IPS-18c (cell line): ENCODE results near the gene SRMS.

ENCODE experiments used
- H3K4me3 ChIP-seq: 2 replicates; pipeline ENCODE4 v1.7.0; 2013; ENCODE audit warnings: low read depth, mild to moderate bottlenecking, low read length, moderate library complexity; ENCODE audit not compliant: insufficient read depth
- H3K9me3 ChIP-seq: one replicate; pipeline ENCODE4 v1.6.1; 2013; ENCODE audit warnings: mild to moderate bottlenecking, low read length, moderate library complexity; ENCODE audit not compliant: control insufficient read depth, insufficient read depth

SRMS gene

DNA sequence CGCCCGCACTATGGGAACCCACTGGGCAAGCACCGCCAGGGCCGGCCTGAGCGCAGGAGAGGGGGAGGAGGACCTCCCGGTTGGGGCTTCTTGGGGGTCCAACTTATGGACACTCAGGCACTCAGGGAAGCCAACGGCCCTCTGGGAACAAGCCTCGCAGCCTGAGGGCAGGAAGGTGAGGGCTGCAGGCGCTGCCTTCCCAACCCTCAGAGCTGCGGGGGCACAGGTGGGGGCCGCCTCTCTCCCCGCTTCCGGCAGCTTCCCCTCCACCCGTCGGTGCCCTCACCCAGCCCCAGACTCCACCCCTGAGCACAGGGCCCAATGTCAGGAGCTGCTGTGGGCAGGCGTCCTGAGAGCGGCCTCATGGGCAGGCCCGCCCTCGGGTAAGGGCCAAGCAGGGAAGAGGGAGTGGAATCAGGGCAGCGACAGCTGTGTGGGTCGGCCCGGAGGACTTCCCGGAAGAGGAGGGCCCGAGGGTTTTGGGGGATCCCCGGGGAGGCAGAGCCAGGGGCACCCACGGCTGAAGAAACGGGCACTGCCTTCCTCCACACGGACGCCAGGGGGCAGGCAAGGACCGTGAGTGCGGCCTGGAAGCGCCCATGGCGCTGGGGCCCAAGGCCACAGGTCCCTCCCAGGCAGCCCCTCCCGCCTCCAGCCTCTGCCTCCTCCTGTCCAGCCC is 9.9 kb downstream of the SRMS start:
- H3K9me3 ChIP-seq: no peaks in the 10 kb centered on the region
- peak overlapping the region; percentile 2 for H3K4me3 ChIP-seq

DNA sequence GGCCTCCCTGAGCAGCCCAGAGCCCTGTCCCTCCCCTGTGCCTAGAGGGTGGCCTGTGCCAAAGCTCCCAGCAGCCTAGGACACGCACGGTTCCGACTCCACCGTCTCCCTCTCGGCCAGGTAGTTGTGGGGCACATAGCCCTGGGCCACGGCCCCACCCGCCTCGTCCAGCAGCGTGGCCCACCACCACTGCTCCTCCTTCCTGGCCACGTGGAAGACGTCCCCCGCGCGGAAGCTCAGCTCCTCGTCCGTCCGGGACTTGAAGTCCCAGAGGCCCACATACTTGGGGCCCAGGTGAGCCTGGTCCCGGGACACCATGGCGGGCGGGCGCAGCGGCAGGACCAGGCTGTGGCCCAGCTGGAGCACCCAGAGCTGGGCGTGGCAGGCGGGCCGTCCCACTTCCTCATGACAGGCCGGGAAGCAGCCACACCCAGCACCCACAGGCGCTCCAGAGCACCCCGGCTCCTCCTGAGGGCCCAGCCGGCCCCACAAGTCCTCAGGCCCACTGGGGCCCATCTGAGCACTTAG is 10.5 kb downstream of the SRMS start, which contains the start of gene PTK6:
PTK6 (minus strand) TSS at position 380 of the 528 bp plus-strand sequence; CDS start at position 318, 62 bp downstream.
- H3K4me3 ChIP-seq: peak within 1 kb of the TSS; percentile 2
- H3K9me3 ChIP-seq: no peaks in the 10 kb centered on the region

DNA sequence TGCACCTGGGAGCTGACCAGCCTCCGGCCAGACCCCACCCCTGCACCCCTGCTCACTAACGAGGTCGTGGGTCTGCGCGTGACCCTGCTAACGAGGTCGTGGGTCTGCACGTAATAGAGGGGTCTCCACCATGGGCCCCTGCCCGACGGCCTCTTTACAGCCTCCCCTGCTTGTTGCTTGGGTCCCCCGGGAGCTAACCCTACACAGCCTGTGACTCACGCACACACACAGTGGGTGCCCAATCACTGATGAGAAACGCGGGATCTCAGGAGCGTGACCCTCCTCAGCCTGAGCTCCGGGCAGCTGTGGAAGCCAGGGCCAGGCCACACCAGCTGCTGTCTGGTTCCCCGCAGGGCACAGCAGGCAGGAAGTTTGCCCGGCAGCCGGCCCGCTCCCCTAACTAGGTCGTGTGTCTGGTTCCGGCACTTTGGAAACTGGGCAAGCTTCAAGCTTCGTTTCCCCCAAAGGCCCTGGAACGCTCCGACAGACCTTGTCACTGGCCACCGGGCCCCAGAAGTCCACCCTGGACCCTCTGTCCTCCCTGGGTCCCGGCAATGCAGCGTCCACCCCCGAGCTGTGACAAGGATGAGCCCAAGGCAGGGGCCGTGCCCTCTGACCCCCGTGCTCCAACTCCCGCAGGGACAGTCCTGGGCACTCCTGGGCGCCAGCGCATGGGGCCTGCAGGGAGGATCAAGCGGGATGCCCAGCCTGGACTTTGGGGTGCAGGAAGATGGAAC is 11.1 kb downstream of the SRMS start:
- H3K4me3 ChIP-seq: no peak overlapping the region
- no peaks in the 10 kb centered on the region for H3K9me3 ChIP-seq

DNA sequence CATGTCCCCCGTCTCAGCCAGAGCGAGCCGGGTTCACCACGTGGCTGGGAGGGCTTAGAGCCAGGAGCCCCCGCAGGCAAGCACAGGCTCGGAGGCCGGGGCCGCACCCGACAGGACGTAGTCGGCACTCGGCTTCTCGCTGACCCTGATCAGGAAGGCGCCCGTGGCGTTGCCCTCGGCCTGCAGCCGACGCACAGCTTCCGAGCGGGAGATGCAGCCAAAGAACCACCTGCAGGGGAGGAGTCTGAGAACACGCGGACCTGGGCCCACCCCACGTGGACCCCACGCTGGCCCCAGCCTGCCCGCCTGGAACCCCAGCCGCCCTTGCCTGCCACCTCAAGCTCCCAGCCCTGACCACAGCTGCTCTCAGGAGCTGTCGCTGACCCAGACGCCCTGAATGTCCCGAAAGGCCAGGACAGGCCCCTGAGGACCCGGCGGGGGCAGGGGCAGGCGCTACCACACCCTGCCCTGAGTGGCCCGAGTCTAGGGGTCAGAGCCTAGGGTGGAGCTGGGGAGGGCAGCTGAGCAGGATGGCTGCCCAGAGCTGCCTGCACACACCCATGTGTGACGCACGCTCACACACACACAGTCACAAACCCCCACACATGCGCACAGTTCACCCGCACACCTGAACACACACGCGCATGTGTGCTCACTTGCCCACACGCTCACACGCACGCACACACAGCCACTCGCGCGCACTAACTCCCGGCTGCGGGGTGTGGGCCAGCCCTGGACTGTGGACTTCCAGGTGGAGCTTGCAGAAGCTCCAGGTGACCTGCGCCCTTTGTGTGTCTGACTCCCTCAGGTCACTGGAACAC is 12.5 kb downstream of the SRMS start:
- no peaks in the 10 kb centered on the region for H3K9me3 ChIP-seq
- H3K4me3 ChIP-seq: no peak overlapping the region

DNA sequence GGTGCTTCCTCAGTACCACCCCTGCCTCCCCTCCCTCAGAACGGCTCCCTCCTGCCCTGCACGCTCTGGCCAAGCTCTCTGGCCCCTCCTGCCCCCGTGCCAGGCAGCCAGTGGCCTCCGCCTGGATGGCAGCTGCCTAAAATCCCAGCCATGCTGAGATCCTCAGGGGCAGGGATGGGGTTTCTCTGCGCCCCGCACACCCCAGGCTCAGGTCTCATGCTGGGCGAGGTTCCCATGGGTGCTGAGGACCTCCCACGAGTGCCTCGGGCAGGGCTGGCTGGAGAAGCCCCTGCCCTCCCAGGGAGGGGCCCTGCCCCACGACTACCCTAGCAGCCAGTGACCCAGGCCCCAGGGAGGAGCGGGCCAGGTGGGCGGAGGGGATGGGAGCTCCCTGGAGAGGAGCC is 13.1 kb downstream of the SRMS start:
- no peak overlapping the region for H3K4me3 ChIP-seq
- no peaks in the 10 kb centered on the region for H3K9me3 ChIP-seq

DNA sequence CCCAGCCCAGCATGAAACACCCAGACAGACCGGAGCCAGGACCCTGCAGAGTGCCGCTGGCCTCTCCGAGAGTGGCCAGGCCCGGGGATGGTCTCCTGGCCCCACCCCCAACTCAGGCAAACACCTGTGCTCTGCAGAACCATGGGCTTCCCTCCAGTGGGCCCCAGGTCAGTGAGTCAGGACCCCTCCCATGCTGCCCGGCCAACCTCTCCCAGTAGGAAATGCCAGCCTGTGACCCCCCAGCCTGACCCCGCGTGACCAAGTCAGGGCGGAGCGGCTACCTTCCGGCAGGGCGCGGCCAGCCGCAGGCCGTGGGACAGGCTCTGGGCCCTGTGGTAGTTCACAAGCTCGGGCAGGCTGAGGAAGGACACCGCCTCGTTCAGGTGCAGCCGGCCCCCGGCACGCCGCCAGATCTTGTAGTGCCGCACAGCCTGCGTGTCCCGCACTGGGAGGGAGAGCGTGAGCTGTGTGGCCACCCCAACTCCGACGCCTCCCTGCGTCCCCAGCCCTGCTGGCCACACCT is 13.6 kb downstream of the SRMS start:
- Histone ChIP-seq H3K9me3 (no peaks in the 10 kb centered on the region), H3K4me3 (no peak overlapping the region)

DNA sequence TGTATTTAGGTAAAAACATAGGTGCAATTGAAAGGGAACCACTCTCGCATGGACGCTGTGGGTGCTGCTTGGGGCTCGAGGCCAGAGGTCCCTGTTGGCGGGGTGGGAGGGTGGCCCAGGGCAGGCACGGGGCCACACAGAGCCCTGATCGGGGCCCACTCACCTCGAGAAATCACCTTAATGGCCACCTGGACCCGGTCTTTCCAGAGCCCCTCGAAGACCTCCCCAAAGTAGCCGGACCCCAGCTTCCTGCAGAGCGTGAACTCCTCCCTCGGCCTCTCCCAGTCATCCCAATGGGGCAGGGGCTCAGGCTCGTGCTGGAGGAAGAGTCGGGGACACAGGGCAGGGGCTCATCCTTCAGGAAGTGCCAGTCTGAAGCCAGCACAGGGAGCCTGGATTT is 14.2 kb downstream of the SRMS start:
- no peaks in the 10 kb centered on the region for H3K9me3 ChIP-seq
- H3K4me3 ChIP-seq: no peak overlapping the region

DNA sequence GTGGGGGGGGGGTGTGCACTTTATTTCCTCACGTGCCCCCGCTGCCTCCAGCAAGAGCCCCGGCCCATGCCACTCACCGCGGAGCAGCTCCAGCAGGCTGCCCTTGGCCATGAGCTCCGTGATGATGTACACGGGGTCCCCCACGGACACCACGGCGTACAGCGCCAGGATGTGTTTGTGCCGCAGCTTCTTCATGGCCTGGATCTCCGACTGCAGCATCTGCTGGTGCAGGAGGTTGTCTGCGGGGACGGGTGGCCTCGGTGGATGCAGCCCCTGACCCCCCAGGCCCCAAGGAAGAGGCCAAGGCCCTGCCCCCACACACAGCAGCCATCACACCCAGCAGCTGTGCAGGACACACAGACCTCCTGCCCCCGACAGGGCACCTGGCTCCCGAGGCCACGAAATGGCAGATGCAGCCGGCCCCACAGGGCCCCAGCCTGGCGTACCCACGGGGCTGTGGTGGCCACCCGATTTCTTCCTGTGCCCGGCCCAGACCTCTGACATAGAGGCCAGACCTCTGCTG is 15.0 kb downstream of the SRMS start:
- no peak overlapping the region for H3K4me3 ChIP-seq
- H3K9me3 ChIP-seq: no peaks in the 10 kb centered on the region

DNA sequence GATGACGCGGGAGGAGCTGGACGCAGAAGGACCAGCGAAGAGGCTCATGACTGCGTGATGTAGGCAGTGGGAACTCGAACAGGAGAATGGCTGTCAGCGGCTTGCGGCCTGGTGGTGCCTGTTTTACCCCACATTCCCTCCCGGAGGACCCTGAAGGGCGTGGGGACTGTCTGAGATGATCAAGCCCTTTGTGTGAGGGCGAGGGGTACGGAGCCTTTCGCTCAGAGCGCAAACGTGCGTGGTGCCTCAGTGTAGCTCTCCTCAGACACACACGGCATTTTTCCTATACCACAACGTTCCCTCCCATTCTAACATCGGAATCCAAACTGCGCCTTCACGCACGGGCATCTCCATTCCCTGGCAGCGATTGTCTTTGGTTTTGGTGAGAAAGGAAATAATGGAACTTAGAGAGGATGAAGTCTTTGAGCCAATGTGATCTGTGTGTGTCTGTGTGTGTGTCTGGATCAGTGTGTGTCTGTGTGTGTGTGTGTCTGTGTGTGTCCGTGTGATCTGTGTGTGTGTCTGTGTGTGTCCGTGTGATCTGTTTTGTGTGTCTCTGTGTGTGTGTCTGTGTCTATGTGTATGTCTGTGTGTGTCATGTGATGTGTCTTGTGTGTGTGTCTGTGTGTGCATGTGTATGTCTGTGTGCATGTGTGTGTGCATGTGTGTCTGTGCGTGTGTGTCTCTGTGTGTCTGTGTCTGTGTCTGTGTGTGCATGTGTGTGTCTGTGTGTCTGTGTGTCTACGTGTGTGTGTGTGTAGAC is 15.7 kb downstream of the SRMS start:
- H3K4me3 ChIP-seq: no peak overlapping the region
- no peaks in the 10 kb centered on the region for H3K9me3 ChIP-seq

DNA sequence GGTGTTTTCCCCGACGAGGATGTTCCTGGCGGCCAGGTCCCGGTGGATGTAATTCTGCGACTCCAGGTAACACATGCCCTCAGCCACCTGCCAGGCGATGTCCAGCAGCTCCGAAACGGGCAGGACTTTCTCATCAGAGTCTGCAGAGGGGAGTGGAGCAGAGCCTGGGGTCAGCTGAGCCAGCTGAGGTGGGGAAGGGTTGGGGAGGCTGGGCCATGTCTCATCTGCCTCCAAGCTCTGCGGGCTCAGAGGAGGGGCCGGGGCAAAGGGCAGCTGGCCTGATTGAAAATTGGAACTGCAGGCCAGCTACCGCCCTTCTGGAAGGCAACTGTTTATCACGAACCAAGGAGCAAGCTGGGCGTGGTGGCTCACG is 16.8 kb downstream of the SRMS start:
- H3K4me3 ChIP-seq: no peak overlapping the region

DNA sequence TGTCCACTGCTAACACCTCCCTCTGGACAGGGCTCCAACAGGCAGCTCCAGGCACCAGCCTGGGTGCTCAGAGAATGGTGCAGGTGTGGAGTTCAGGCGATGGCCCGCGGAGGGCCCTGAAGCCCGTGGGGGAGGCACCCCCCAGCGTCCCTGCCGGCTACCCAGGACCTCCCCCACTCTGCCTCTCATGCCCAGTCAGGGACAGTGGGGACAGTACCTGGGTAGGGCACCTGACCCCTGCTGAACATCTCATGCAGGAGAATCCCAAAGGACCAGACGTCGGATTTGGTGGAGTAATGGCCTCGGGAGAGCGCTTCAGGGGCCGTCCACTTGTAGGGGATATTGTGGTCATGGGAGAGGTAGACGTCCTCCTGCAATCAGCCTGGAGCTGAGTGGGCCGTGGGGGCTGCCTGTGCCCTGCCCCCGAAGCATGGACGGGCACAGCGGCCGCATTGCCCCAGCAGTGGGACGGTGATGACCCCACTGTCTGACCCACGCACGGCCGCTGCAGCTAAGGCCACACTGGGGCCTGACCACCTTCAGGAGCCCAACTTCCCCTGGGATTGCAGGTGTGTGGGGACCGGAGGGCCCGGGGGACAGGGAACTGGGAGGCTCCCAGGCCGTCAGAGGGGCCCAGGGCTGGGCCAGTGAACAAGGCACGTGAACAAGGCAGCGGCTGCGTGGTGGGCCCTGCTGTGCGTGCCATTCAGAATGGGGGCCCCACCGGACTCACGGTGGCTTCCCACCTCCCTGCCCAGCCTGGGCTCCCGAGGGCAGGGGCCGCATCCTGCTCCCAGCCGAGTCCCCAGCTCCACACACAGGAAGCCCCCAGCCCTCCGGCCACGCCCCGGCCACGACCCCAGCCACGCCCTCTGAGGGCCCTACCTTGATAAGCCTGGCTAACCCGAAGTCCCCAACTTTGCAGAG is 17.4 kb downstream of the SRMS start:
- Histone ChIP-seq H3K4me3 (no peak overlapping the region), H3K9me3 (no peaks in the 10 kb centered on the region)

More for the DNA sequence above, 16.8 kb downstream of the SRMS start:
- no peaks in the 10 kb centered on the region for H3K9me3 ChIP-seq

DNA sequence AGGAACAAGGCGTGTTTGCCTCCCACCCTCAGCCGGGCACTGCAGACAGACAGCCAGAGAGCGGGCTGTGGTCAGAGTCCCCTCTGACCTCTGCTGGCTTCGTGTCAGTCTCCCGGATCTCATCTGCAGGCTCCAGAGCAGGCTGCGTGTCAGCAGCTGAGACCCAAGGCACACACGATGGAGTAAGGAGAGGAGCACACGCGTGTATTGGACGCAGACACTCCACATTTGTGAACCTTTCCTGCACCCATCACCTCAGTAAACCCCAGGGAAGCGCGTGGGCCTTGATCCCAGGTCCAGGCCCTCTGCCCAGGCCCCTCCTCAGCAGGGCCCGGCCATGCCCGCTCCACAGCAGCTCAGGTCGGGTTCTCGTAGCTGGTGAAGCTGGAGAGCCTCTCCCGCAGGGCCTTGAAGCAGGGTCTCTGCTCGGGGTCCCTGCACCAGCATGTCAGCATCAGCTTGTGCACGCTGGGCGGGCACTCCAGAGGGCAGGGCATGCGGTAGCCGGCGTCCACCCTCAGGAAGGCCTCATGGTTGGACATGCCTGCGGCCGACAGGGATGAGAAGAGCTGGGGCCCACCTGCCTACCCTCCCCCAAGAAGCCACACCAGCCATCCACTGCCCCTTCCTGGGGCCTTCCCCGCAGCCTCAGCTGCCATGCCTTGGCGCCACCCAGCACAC is 18.2 kb downstream of the SRMS start:
- Histone ChIP-seq H3K9me3 (no peaks in the 10 kb centered on the region), H3K4me3 (no peak overlapping the region)

DNA sequence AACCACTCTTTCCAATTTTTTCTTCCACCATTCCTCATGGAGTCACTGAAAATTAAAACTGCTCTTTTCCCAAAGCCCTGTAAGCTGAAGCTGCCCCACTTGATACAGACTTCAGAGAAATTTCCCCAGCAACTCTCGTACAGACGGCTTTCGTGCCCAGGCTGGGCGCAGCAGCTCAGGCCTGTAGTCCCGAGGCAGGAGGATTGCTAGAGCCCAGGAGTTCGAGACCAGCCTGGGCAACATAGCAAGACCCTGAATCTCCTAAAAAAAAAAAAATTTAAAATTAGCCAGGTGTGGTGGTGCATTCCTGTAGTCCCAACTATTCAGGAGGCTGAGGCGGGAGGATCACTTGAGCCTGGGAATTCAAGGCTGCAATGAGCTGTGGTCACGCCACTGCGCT is 20.4 kb downstream of the SRMS start:
- Histone ChIP-seq H3K4me3 (no peak overlapping the region), H3K9me3 (no peaks in the 10 kb centered on the region)

DNA sequence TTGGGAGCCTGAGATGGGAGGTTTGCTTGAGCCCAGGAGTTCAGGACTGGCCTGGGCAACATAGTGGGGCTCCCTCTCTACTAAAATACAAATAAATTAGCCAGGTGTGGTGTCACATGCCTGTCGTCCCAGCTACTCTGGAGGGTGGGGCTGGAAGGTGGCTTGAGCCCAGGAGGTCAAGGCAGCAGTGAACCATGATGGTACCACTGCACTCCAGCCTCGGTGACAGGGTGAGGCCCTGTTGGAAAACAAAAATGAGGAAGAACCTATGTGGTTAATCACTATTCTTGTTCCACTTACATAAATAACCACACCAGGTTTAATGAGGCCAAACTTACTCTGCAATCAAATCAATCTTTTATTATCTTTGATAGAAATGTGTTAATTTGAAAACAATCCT is 21.6 kb downstream of the SRMS start:
- no peak overlapping the region for H3K4me3 ChIP-seq
- H3K9me3 ChIP-seq: no peaks in the 10 kb centered on the region

DNA sequence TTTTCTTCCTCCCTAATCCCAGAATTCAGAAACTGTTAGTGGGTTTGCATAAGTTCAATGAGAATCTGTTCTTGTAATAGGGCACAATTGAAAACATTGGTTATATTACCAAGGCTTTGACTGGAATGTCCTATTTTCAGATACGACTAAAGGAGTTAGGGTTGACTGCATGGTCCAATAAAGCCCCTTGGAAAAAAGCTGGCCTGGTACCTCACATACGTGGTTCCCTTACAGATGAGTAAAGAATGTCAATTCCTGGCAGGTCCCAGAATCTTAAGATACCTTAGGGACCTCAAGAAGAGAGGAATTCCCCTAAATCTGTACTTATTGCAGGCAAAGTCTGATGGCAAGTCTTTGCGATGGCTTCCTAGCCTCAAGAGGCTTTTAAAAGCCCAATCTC is 22.4 kb downstream of the SRMS start:
- no peak overlapping the region for H3K4me3 ChIP-seq
- H3K9me3 ChIP-seq: no peaks in the 10 kb centered on the region
